Pulmonary artery endothelial cell (primary cell): ENCODE measurements around the gene CES5A. TPM values are rescaled to one million over a fixed set of nuclear protein-coding genes. Genes with fewer than 3 reads are reported as not detected.
"Not testable (repeated sequence)": the region's sequence is repeated elsewhere in the genome, so short reads cannot be mapped to it uniquely, and the experiment has no call there.

Source experiments
- DNase-seq: peaks from one replicate; pipeline ENCODE4 v3.0.0-alpha.2; 2011; ENCODE audit warnings: low read depth, low spot score
- total RNA-seq: library from RNA; depleted of rRNA; stranded (reverse); fragments of >200 nt; gene quantifications from 2 replicates; pipeline ENCODE4 v1.2.3, GENCODE V29; 2014

CES5A gene
- total RNA-seq, 1 donor from 2014 or later: not detected

- DNase-seq: no peak
Observed at GRCh38 chr16:55876854-55877253, 1.7 kb upstream of the CES5A start.

GRCh38 chr16:55873122-55873521 is 2.1 kb downstream of the CES5A start:
- DNase-seq: no peak

DNA sequence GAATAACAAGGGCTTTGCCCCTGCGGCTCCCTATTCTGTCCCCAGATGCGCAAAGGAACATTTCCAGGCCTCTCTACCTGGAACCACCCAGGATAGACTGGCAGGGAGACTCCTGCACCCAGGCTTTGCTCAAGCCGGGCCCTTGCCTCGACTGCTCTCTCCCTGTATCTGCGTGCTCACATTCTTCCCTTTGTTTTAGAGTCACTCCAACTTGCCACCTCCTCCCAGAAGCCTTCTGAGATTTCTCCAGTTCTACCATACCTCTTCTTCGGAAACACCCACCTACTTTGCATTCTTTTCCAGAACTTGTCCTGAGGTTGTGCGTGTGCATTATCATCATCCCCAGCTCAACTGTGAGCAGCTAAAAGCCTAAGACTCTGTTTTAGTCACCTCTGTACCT is 3.0 kb downstream of the CES5A start:
- DNase-seq: no peak

- DNase-seq: no peak
Observed at GRCh38 chr16:55871411-55872038, 3.6 kb downstream of the CES5A start.

GRCh38 chr16:55868980-55869379 is 6.2 kb downstream of the CES5A start:
- DNase-seq: no peak

DNA sequence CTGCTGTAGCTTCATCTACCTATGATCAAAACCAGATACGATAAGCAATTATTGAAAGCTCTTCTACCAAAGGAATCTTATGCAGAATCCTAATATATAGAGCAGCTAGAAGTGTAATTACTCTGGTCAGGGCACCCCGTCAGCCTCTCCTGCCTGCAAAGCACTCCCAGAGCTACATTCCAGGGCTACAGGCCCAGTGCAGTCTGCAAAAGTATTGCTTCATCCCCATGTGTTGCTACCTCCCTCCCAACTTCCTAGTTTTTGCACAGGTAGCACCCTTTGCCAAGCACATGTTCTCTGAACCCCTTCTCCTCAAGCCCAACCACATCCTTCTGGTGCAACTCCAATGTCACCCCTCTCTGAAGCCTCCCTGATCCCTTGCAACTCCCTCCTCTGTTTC is 7.0 kb downstream of the CES5A start:
- no peak for DNase-seq

DNA sequence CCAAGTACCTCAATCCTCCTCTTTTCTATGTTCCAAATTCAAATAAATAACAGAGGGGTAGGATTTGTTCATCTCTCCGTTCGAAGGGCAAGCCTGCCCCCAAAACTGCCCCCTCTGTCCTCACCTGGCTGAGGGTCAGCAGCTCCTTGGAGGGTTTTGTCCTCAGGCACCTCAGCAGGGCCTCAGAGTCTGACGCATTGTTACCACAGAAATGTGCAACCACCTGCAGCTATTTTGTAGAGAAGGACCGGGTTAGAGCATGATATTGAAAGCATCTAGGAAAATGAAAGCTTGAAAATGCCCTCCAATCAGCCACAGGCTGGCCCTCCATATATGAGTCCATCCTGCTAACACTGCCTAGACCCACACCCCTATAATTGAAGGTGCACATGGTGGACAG is 13.9 kb downstream of the CES5A start:
- DNase-seq: no peak

DNA sequence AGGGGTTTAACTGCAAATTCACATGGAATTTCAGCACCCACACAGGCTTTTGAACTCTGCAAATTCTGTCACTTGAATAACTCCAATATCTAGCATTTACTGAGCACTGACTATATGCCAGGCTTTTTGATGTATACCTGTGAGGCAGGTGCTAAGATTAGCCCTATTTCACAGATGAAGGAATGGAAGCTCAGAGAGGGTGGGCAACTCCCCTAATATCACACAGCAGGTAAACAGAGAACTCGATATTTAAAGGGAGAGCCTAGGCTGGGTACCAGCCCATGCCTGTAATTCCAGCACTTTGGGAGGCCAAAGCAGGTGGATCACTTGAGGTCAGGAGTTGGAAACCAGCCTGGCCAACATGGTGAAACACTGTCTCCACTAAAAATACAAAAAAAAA is 17.5 kb downstream of the CES5A start:
- not testable (repeated sequence) for DNase-seq

DNA sequence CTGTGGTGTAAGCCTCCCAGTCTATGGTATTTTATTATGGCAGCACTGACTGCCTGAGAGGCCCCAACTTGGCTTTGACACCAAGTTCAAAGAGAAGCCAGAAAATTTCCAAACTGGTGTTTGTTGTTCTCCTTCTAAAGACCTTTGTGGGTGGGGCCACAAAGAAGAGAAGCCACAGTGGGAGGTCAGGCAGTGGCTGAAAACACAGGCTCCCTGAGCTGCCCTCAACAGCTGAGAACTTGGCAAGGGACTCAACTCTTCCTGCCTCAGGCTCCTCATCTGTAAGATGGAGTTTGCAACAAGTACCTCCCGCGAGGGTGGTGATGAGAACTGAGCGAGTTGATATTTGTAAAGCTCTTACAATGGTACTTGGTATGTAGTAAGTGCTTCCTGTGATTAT is 18.2 kb downstream of the CES5A start:
- no peak for DNase-seq

- DNase-seq: no peak
Observed at GRCh38 chr16:55853114-55853513, 22.1 kb downstream of the CES5A start.

DNA sequence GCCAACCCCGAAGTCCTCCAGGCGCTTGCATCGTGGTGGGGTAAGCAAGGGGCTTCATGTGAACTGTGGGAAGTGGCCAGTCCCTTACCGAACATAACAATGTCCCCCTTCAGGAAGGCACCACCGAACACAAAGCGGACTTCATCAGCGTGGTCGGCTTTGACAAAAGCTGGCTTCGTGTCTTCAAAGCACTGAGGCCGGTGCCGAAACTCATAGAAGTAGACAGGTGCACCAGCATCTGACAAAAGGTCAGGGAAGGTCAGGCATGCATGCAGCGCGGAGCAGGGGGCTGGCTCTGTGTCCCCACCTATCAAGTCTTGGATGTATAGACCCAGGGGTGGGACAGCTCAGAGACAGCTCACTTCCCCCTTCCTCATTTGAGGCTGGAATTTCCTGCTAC is 25.6 kb downstream of the CES5A start:
- no peak for DNase-seq

- DNase-seq: no peak
Observed at GRCh38 chr16:55846598-55847346, 28.4 kb downstream of the CES5A start.

GRCh38 chr16:55843105-55843395 is 32.1 kb downstream of the CES5A start:
- no peak for DNase-seq

DNA sequence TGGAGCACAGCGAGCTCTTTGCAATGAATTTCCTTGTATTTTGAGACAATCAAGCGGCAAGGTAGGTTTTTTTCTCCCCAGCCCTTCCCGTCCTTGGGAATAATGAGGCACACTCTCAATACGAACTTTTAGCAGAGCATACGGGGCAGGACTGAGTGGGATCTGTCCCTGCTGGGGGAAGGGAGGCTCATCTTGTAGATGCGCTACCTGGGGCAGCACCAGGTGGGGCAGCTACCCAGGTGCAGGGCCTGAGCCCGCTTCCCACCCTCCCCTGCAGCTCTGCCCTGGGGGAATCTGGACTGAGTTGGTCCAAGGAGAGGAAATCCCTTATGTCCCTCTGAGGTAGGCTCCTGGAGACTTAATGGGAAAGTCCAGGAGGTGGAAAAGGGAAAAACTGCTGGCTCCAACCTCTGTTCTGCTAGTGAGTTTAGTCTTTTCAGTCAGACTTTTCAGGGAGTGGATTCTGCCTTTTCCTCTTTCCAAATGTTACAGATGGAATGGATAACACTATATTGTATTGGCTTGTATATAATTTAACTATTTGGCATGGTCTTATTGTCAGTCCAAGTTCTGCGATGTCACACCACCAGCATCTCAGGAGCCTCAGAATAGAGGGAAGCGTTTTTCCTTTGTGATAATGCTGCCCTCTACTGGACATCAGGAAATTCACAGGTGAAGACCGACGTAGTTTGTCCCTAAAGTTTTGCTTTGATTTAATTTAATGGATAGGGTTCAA is 32.6 kb downstream of the CES5A start:
- DNase-seq: peak; percentile 8

DNA sequence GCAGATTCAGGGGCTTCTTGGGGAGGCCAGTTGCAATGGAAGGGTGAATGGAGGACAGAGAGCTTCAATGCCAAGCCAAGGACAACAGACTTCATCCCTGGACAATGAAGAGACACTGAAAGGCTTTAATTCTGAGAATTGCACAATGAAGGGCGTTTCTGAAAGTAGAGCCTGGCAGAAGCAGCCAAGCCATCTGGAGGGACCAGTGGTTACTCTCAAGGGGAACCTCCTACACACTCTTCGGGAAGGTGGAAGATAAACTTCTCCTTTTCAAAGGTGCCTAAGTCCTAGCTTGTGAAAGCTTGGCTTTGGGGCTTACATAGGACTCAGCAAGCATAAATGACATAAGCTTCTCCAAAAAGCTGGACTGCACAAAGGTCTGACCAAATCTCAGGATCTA is 36.1 kb downstream of the CES5A start:
- no peak for DNase-seq

DNA sequence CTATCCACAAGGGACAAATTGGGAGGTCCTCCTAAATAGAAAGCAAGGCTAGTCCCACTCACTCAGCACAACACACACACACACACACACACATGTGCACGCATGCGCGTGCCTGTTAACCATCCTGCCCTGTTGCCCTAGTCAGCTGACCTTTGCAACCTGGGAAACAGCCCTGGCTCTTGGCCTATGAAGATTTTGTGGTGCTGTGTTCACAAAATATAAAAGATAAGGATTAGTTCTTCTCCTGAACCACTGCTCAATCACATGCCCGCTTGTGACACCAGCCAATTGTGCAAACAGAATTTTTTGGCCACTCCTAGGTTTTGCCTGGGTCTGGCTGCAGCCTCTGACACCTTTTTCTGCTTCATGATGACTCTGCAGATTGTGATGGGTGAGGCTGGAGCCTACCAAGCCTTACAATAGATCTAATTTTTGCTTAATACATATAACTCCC is 39.0 kb downstream of the CES5A start:
- DNase-seq: no peak

GRCh38 chr16:55835581-55835980 is 39.6 kb downstream of the CES5A start:
- no peak for DNase-seq

DNA sequence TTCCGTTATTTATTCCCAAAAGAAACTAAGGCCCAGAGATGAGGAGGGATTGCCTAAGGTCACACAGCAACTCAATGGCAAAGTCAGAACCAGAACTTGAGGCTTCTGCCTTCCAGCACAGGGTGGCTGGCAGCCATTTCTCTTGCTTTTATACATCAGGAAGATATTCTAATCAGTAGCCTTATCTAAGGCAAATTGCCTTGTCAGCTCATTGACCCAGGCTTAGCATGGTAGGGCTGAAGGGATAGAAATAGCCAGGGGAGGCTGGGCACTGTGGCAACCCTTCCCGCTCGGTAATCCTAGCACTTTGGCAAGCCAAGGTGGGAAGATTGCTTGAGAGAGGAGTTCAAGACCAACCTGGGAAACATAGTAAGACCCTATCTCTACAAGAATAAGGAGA is 40.0 kb downstream of the CES5A start:
- not testable (repeated sequence) for DNase-seq

- DNase-seq: no peak
Observed at GRCh38 chr16:55834049-55834448, 41.1 kb downstream of the CES5A start.

DNA sequence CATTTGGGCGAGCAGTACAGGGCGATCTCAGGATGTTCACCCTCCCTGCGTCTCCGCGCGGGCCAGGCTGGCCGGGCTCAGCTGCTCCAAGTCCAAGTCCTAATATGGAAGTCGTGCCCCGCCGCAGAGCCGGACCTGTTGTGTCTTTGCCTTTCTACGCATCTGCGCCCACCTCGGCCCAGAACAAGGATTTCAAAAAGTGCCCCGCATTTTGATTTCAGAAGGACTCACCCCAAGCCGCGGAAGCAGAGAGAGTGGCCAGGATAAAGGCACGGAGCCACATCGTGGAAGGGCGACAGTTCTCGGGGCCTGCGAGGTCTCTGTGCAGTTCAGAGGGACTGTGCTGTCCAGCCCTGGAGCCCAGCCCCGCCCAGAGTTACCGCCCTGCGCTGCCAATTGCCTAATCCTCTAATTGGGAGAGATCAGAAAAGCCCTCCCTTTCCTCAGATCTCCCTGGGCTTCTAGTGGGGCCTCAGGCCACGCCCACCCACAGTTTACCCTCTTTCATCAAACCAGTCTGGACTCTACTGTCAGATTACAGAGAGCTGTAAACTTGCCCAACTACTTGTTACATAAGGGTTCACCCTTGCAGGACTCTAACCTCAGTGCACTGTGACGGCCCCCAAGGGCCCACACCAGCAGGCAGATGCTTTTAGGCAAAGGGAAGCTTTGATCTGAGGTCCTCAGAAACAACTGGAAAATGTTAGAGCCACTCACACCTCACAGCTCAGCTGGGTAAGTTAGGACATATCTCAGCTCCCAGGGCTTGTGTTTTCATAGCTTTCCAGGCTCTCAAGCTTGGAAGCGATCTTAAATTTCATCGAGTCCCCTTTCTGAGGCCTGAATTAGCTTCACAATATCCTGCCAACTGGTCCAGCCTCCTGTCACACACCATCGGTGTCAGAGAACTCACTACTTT is 42.1 kb downstream of the CES5A start, which contains the start of gene CES1:
CES1 (minus strand) TSS at position 324 of the 919 bp plus-strand sequence; CDS start at position 283, 41 bp downstream.
- DNase-seq: no peak

DNA sequence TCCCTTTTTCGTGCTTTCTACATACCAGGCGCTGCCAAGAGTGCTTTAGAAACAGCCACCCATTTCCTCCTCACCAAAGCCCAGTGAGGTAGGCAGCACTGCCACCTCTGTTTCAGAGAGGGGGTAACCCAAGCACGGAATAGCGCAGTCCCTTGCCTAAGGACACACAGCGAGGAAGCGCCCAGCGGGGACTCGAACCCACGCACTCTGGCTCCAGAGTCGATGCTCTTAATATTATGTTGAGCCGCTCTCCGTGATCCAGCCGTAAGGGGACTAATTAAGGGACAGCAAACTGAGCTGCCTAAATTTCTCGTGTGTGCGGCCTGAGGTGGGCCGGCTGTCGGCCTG is 42.8 kb downstream of the CES5A start:
- no peak for DNase-seq
